D721Med (cell line): ENCODE measurements around the gene DIP2C.

ENCODE experiments used
- DNase-seq: peaks from one replicate; pipeline ENCODE4 v3.0.0; 2011; ENCODE audit warnings: low spot score; ENCODE audit not compliant: insufficient read length
- FAIRE-seq: peaks from 2 replicates; lab custom pipeline; 2011; peaks lifted over from hg19 to GRCh38; lab: Jason Lieb, UNC
- CTCF ChIP-seq: IDR thresholded peaks from 2 replicates; pipeline ENCODE4 v1.5.1; 2012; ENCODE audit warnings: mild to moderate bottlenecking, control low read depth; ENCODE audit not compliant: insufficient read depth; ENCODE audit errors: missing control alignments

Gene DIP2C

GRCh38 chr10:551373-552252 is 137.9 kb downstream of the DIP2C start:
- no peak for FAIRE-seq
- DNase-seq = no peak

GRCh38 chr10:550665-551372 is 138.6 kb downstream of the DIP2C start:
- no peak for TF ChIP-seq CTCF
- no peak for DNase-seq
- no peak for FAIRE-seq

More at GRCh38 chr10:551373-552252, 137.9 kb downstream of the DIP2C start:
- TF ChIP-seq CTCF = no peak

GRCh38 chr10:549391-549790 is 140.1 kb downstream of the DIP2C start:
- DNase-seq (no peak), FAIRE-seq (no peak)
- TF ChIP-seq CTCF = no peak

GRCh38 chr10:548238-548901 is 141.1 kb downstream of the DIP2C start:
- no peak for TF ChIP-seq CTCF
- no peak for FAIRE-seq
- no peak for DNase-seq

- peak; percentile 89 for FAIRE-seq
- no peak for TF ChIP-seq CTCF
Observed at GRCh38 chr10:547591-548081, 141.8 kb downstream of the DIP2C start.

GRCh38 chr10:546971-547590 is 142.4 kb downstream of the DIP2C start:
- FAIRE-seq (no peak), DNase-seq (no peak)
- no peak for TF ChIP-seq CTCF

More at GRCh38 chr10:547591-548081, 141.8 kb downstream of the DIP2C start:
- peak; percentile 53 for DNase-seq
